Chondrocyte (in vitro differentiated cells): Measurements from ENCODE around the gene PAK1. TPM values are rescaled to one million over a fixed set of nuclear protein-coding genes. Genes with fewer than 3 reads are reported as not detected.
A peak's percentile ranks its signal among the peaks of the same experiment; 100 is the strongest.

Experiments used
- DNase-seq: peaks from one replicate; pipeline ENCODE4 v3.0.0; 2021; ENCODE audit warnings: mixed read lengths, low spot score
- H3K27ac Mint-ChIP-seq: one replicate; pipeline ENCODE4 v1.8.0; 2021; ENCODE audit warnings: mild to moderate bottlenecking, moderate library complexity, mixed read lengths; ENCODE audit not compliant: unreplicated experiment
- H3K27me3 Mint-ChIP-seq: 2 replicates; pipeline ENCODE4 v1.8.0; 2021; ENCODE audit warnings: low read depth, mixed read lengths
- H3K36me3 Mint-ChIP-seq: 2 replicates; pipeline ENCODE4 v1.8.0; 2021; ENCODE audit warnings: low read depth, mixed read lengths
- H3K4me1 Mint-ChIP-seq: 2 replicates; pipeline ENCODE4 v1.8.0; 2021; ENCODE audit warnings: low read depth, mild to moderate bottlenecking, mixed read lengths
- H3K4me3 Mint-ChIP-seq: one replicate; pipeline ENCODE4 v1.8.0; 2021; ENCODE audit warnings: mild to moderate bottlenecking, moderate library complexity, mixed read lengths; ENCODE audit not compliant: unreplicated experiment
- H3K9me3 Mint-ChIP-seq: 2 replicates; pipeline ENCODE4 v1.8.0; 2021; ENCODE audit warnings: low read depth, mixed read lengths
- CTCF ChIP-seq: fragments of 200-600 bp; sonication (generic); IDR thresholded peaks from 2 replicates; pipeline ENCODE4 v1.5.0; 2021; ENCODE audit warnings: antibody characterized with exemption, mild to moderate bottlenecking, moderate library complexity
- total RNA-seq: library from RNA; stranded (reverse); gene quantifications from 3 replicates; pipeline ENCODE4 v1.2.1, GENCODE V29; 2021

The PAK1 gene
- total RNA-seq, 1 donor from 2014 or later = 28.2 TPM

- Mint-ChIP-seq H3K36me3 (peaks cover 17% of the 10 kb centered on the region), H3K4me1 (peaks cover 21% of the 10 kb centered on the region), H3K27ac (peak overlapping the region; percentile 8), H3K9me3 (no peaks in the 10 kb centered on the region), H3K4me3 (no peak overlapping the region), H3K27me3 (no peaks in the 10 kb centered on the region)
- DNase-seq = no peak
- no peak for TF ChIP-seq CTCF
Measured at GRCh38 chr11:77345621-77346020, 128.3 kb downstream of the PAK1 start.

GRCh38 chr11:77340501-77340900 lies 133.4 kb downstream of the PAK1 start:
- Mint-ChIP-seq H3K4me1 (peaks cover 3% of the 10 kb centered on the region), H3K9me3 (no peaks in the 10 kb centered on the region), H3K27me3 (no peaks in the 10 kb centered on the region), H3K27ac (no peak overlapping the region), H3K4me3 (no peak overlapping the region), H3K36me3 (peaks cover 21% of the 10 kb centered on the region)
- DNase-seq = no peak
- TF ChIP-seq CTCF = no peak

GRCh38 chr11:77332259-77332658 lies 141.6 kb downstream of the PAK1 start:
- no peak overlapping the region for H3K27ac Mint-ChIP-seq
- peaks cover 21% of the 10 kb centered on the region for H3K36me3 Mint-ChIP-seq
- H3K4me1 Mint-ChIP-seq = no peaks in the 10 kb centered on the region
- no peak overlapping the region for H3K4me3 Mint-ChIP-seq
- TF ChIP-seq CTCF = no peak
- no peak for DNase-seq
- no peaks in the 10 kb centered on the region for H3K9me3 Mint-ChIP-seq
- H3K27me3 Mint-ChIP-seq = no peaks in the 10 kb centered on the region

- Mint-ChIP-seq H3K27ac (no peak overlapping the region), H3K9me3 (peaks cover 4% of the 10 kb centered on the region), H3K4me1 (no peaks in the 10 kb centered on the region), H3K36me3 (peaks cover 21% of the 10 kb centered on the region), H3K27me3 (no peaks in the 10 kb centered on the region), H3K4me3 (no peak overlapping the region)
- no peak for TF ChIP-seq CTCF
- no peak for DNase-seq
Measured at GRCh38 chr11:77325159-77325558, 148.7 kb downstream of the PAK1 start.

- Mint-ChIP-seq H3K27ac (no peak overlapping the region), H3K9me3 (peaks cover 4% of the 10 kb centered on the region), H3K4me3 (no peak overlapping the region), H3K4me1 (no peaks in the 10 kb centered on the region), H3K27me3 (no peaks in the 10 kb centered on the region), H3K36me3 (peaks cover 20% of the 10 kb centered on the region)
- no peak for TF ChIP-seq CTCF
- no peak for DNase-seq
Measured at GRCh38 chr11:77324508-77324907, 149.4 kb downstream of the PAK1 start.
